CD4-positive, alpha-beta T cell treated with Interferon gamma for 1 hour (primary cell): ENCODE measurements around the gene NEDD8.

ENCODE experiments used
- DNase-seq: peaks from one replicate; pipeline ENCODE4 v3.0.0-alpha.2; 2020

NEDD8 gene

GRCh38 chr14:24194873-24195185 is 37.3 kb downstream of the NEDD8 start:
- DNase-seq = no peak

GRCh38 chr14:24194186-24194872 is 37.8 kb downstream of the NEDD8 start:
- DNase-seq = no peak

- no peak for DNase-seq
These were observed 39.2 kb downstream of the NEDD8 start for GRCh38 chr14:24192933-24193332.

- DNase-seq = no peak
These were observed 41.8 kb downstream of the NEDD8 start for GRCh38 chr14:24190416-24190815.

- DNase-seq = no peak
These were observed 42.7 kb downstream of the NEDD8 start for GRCh38 chr14:24189460-24189859.

GRCh38 chr14:24189059-24189375 is 43.1 kb downstream of the NEDD8 start:
- no peak for DNase-seq

GRCh38 chr14:24188251-24189058 is 43.7 kb downstream of the NEDD8 start, which contains the start of gene IPO4:
TSS of gene IPO4 (minus strand) at chr14:24188816. CDS start at chr14:24188787, 29 bp downstream.
- DNase-seq = peak; percentile 96

GRCh38 chr14:24187539-24187915 is 44.6 kb downstream of the NEDD8 start:
- no peak for DNase-seq

- no peak for DNase-seq
These were observed 45.2 kb downstream of the NEDD8 start for GRCh38 chr14:24186831-24187538.

GRCh38 chr14:24185741-24186140 is 46.4 kb downstream of the NEDD8 start:
- DNase-seq = no peak

GRCh38 chr14:24185026-24185425 is 47.1 kb downstream of the NEDD8 start:
- no peak for DNase-seq

GRCh38 chr14:24184104-24184970 is 47.8 kb downstream of the NEDD8 start:
- DNase-seq = no peak

- DNase-seq = no peak
These were observed 49.1 kb downstream of the NEDD8 start for GRCh38 chr14:24183014-24183481.

- DNase-seq = no peak
These were observed 49.9 kb downstream of the NEDD8 start for GRCh38 chr14:24182110-24182882.

GRCh38 chr14:24181371-24182077 is 50.6 kb downstream of the NEDD8 start:
- DNase-seq = no peak

GRCh38 chr14:24179961-24180796 is 52.0 kb downstream of the NEDD8 start:
- DNase-seq = no peak

- no peak for DNase-seq
These were observed 52.7 kb downstream of the NEDD8 start for GRCh38 chr14:24179294-24179960.

- no peak for DNase-seq
These were observed 53.6 kb downstream of the NEDD8 start for GRCh38 chr14:24178399-24179178.

GRCh38 chr14:24177891-24178290 is 54.3 kb downstream of the NEDD8 start:
- no peak for DNase-seq
